ENCODE data around the gene NSG1.
"Not testable (repeated sequence)": the region's sequence is repeated elsewhere in the genome, so short reads cannot be mapped to it uniquely, and the experiment has no call there.

The NSG1 gene

GRCh38 chr4:4417886-4418285 lies 31.0 kb downstream of the NSG1 start:
- no peaks in the 10 kb centered on the region for H3K36me3 ChIP-seq (ENCODE audit: control insufficient read depth, insufficient read depth, low read length)
- H3K79me2 ChIP-seq (ENCODE audit: control insufficient read depth, insufficient read depth, low read length): no peaks in the 10 kb centered on the region
- DNase-seq: no peak
- no peak overlapping the region for H3K4me3 ChIP-seq (ENCODE audit: low read length)
- no peak overlapping the region for H4K5ac ChIP-seq (ENCODE audit: low read length)
- no peak overlapping the region for H2BK5ac ChIP-seq (ENCODE audit: low read length)
- H3K18ac ChIP-seq (ENCODE audit: low read length): no peak overlapping the region
- no peaks in the 10 kb centered on the region for H3K27me3 ChIP-seq (ENCODE audit: insufficient read depth, low read length, poor library complexity)
- no peaks in the 10 kb centered on the region for H3K79me1 ChIP-seq (ENCODE audit: low read length)
- H4K8ac ChIP-seq (ENCODE audit: low read depth, low read length): no peak overlapping the region
- H3K4me1 ChIP-seq (ENCODE audit: control insufficient read depth, low read depth, low read length): peaks cover 2% of the 10 kb centered on the region
- H3K9ac ChIP-seq (ENCODE audit: low read length): no peak overlapping the region
- H2BK120ac ChIP-seq (ENCODE audit: low read depth, low read length): no peak overlapping the region
- H3K56ac ChIP-seq (ENCODE audit: low read length): no peak overlapping the region
- no peak overlapping the region for H3K27ac ChIP-seq (ENCODE audit: low read depth, low read length)
- no CpG with 5 or more reads among the region's 7 CpGs for WGBS (ENCODE audit: extremely low coverage, insufficient coverage, low lambda C conversion rate)
- H2AK5ac ChIP-seq (ENCODE audit: low read length): no peak overlapping the region
- H2BK15ac ChIP-seq (replicated peaks; ENCODE audit: low read depth): no peak overlapping the region
- H3K4me2 ChIP-seq (ENCODE audit: low read length): no peak overlapping the region
- no peak overlapping the region for H3K23ac ChIP-seq (ENCODE audit: low read length)
- H3K4ac ChIP-seq (ENCODE audit: low read depth, low read length): no peak overlapping the region

- Histone ChIP-seq H3K18ac (ENCODE audit: low read length) (no peak overlapping the region), H3K79me1 (ENCODE audit: low read length) (no peaks in the 10 kb centered on the region), H3K23ac (ENCODE audit: low read length) (no peak overlapping the region), H3K27ac (ENCODE audit: low read depth, low read length) (no peak overlapping the region), H3K79me2 (ENCODE audit: control insufficient read depth, insufficient read depth, low read length) (no peaks in the 10 kb centered on the region), H2AK5ac (ENCODE audit: low read length) (no peak overlapping the region), H3K27me3 (ENCODE audit: insufficient read depth, low read length, poor library complexity) (no peaks in the 10 kb centered on the region), H3K4ac (ENCODE audit: low read depth, low read length) (no peak overlapping the region), H2BK120ac (ENCODE audit: low read depth, low read length) (no peak overlapping the region), H2BK15ac (replicated peaks; ENCODE audit: low read depth) (no peak overlapping the region), H3K4me2 (ENCODE audit: low read length) (no peak overlapping the region), H3K4me3 (ENCODE audit: low read length) (no peak overlapping the region), H4K8ac (ENCODE audit: low read depth, low read length) (no peak overlapping the region), H3K4me1 (ENCODE audit: control insufficient read depth, low read depth, low read length) (peaks cover 2% of the 10 kb centered on the region), H2BK5ac (ENCODE audit: low read length) (no peak overlapping the region), H3K36me3 (ENCODE audit: control insufficient read depth, insufficient read depth, low read length) (no peaks in the 10 kb centered on the region), H4K5ac (ENCODE audit: low read length) (no peak overlapping the region), H3K56ac (ENCODE audit: low read length) (no peak overlapping the region), H3K9ac (ENCODE audit: low read length) (no peak overlapping the region)
- WGBS (ENCODE audit: extremely low coverage, insufficient coverage, low lambda C conversion rate): no CpG with 5 or more reads among the region's 19 CpGs
- DNase-seq: no peak
Observed at GRCh38 chr4:4418676-4419390, 31.9 kb downstream of the NSG1 start.

GRCh38 chr4:4419896-4420295 lies 33.0 kb downstream of the NSG1 start:
- Histone ChIP-seq H3K27me3 (ENCODE audit: insufficient read depth, low read length, poor library complexity) (no peaks in the 10 kb centered on the region), H3K27ac (ENCODE audit: low read depth, low read length) (no peak overlapping the region), H2AK5ac (ENCODE audit: low read length) (no peak overlapping the region), H2BK15ac (replicated peaks; ENCODE audit: low read depth) (no peak overlapping the region), H3K9ac (ENCODE audit: low read length) (no peak overlapping the region), H3K79me2 (ENCODE audit: control insufficient read depth, insufficient read depth, low read length) (no peaks in the 10 kb centered on the region), H3K56ac (ENCODE audit: low read length) (no peak overlapping the region), H3K4me1 (ENCODE audit: control insufficient read depth, low read depth, low read length) (peaks cover 4% of the 10 kb centered on the region), H2BK120ac (ENCODE audit: low read depth, low read length) (no peak overlapping the region), H2BK5ac (ENCODE audit: low read length) (no peak overlapping the region), H3K18ac (ENCODE audit: low read length) (no peak overlapping the region), H4K5ac (ENCODE audit: low read length) (no peak overlapping the region), H3K79me1 (ENCODE audit: low read length) (no peaks in the 10 kb centered on the region), H3K4me3 (ENCODE audit: low read length) (no peak overlapping the region), H3K23ac (ENCODE audit: low read length) (no peak overlapping the region), H4K8ac (ENCODE audit: low read depth, low read length) (no peak overlapping the region), H3K36me3 (ENCODE audit: control insufficient read depth, insufficient read depth, low read length) (no peaks in the 10 kb centered on the region), H3K4me2 (ENCODE audit: low read length) (no peak overlapping the region), H3K4ac (ENCODE audit: low read depth, low read length) (no peak overlapping the region)
- DNase-seq: no peak
- no CpG with 5 or more reads among the region's 12 CpGs for WGBS (ENCODE audit: extremely low coverage, insufficient coverage, low lambda C conversion rate)

GRCh38 chr4:4420421-4420820 lies 33.5 kb downstream of the NSG1 start:
- H3K4me2 ChIP-seq (ENCODE audit: low read length): no peak overlapping the region
- H3K4me1 ChIP-seq (ENCODE audit: control insufficient read depth, low read depth, low read length): peaks cover 4% of the 10 kb centered on the region
- no peak overlapping the region for H3K9ac ChIP-seq (ENCODE audit: low read length)
- no peaks in the 10 kb centered on the region for H3K36me3 ChIP-seq (ENCODE audit: control insufficient read depth, insufficient read depth, low read length)
- no peak overlapping the region for H3K56ac ChIP-seq (ENCODE audit: low read length)
- H2BK120ac ChIP-seq (ENCODE audit: low read depth, low read length): no peak overlapping the region
- H4K5ac ChIP-seq (ENCODE audit: low read length): no peak overlapping the region
- no peaks in the 10 kb centered on the region for H3K79me1 ChIP-seq (ENCODE audit: low read length)
- no peak for DNase-seq
- no peak overlapping the region for H3K27ac ChIP-seq (ENCODE audit: low read depth, low read length)
- H4K8ac ChIP-seq (ENCODE audit: low read depth, low read length): no peak overlapping the region
- H3K27me3 ChIP-seq (ENCODE audit: insufficient read depth, low read length, poor library complexity): no peaks in the 10 kb centered on the region
- H3K4me3 ChIP-seq (ENCODE audit: low read length): no peak overlapping the region
- no CpG with 5 or more reads among the region's 12 CpGs for WGBS (ENCODE audit: extremely low coverage, insufficient coverage, low lambda C conversion rate)
- no peak overlapping the region for H3K23ac ChIP-seq (ENCODE audit: low read length)
- no peak overlapping the region for H2AK5ac ChIP-seq (ENCODE audit: low read length)
- H2BK15ac ChIP-seq (replicated peaks; ENCODE audit: low read depth): no peak overlapping the region
- H2BK5ac ChIP-seq (ENCODE audit: low read length): no peak overlapping the region
- H3K4ac ChIP-seq (ENCODE audit: low read depth, low read length): no peak overlapping the region
- no peaks in the 10 kb centered on the region for H3K79me2 ChIP-seq (ENCODE audit: control insufficient read depth, insufficient read depth, low read length)
- no peak overlapping the region for H3K18ac ChIP-seq (ENCODE audit: low read length)

- H3K23ac ChIP-seq (ENCODE audit: low read length): no peak overlapping the region
- WGBS (ENCODE audit: extremely low coverage, insufficient coverage, low lambda C conversion rate): no CpG with 5 or more reads among the region's 11 CpGs
- no peak overlapping the region for H2BK5ac ChIP-seq (ENCODE audit: low read length)
- no peak overlapping the region for H3K4me2 ChIP-seq (ENCODE audit: low read length)
- no peak overlapping the region for H3K18ac ChIP-seq (ENCODE audit: low read length)
- H3K27me3 ChIP-seq (ENCODE audit: insufficient read depth, low read length, poor library complexity): no peaks in the 10 kb centered on the region
- no peak overlapping the region for H3K9ac ChIP-seq (ENCODE audit: low read length)
- H3K79me2 ChIP-seq (ENCODE audit: control insufficient read depth, insufficient read depth, low read length): no peaks in the 10 kb centered on the region
- no peak for DNase-seq
- H4K8ac ChIP-seq (ENCODE audit: low read depth, low read length): no peak overlapping the region
- H2BK15ac ChIP-seq (replicated peaks; ENCODE audit: low read depth): no peak overlapping the region
- H2BK120ac ChIP-seq (ENCODE audit: low read depth, low read length): no peak overlapping the region
- no peak overlapping the region for H2AK5ac ChIP-seq (ENCODE audit: low read length)
- H3K27ac ChIP-seq (ENCODE audit: low read depth, low read length): no peak overlapping the region
- H3K36me3 ChIP-seq (ENCODE audit: control insufficient read depth, insufficient read depth, low read length): no peaks in the 10 kb centered on the region
- no peak overlapping the region for H3K4ac ChIP-seq (ENCODE audit: low read depth, low read length)
- H3K4me3 ChIP-seq (ENCODE audit: low read length): no peak overlapping the region
- no peak overlapping the region for H4K5ac ChIP-seq (ENCODE audit: low read length)
- H3K4me1 ChIP-seq (ENCODE audit: control insufficient read depth, low read depth, low read length): peaks cover 4% of the 10 kb centered on the region
- no peaks in the 10 kb centered on the region for H3K79me1 ChIP-seq (ENCODE audit: low read length)
- no peak overlapping the region for H3K56ac ChIP-seq (ENCODE audit: low read length)
Observed at GRCh38 chr4:4421356-4421755, 34.5 kb downstream of the NSG1 start.

- not testable (repeated sequence) for H3K36me3 ChIP-seq (ENCODE audit: control insufficient read depth, insufficient read depth, low read length); H4K8ac ChIP-seq (ENCODE audit: low read depth, low read length); H3K79me2 ChIP-seq (ENCODE audit: control insufficient read depth, insufficient read depth, low read length); H4K5ac ChIP-seq (ENCODE audit: low read length); H3K4ac ChIP-seq (ENCODE audit: low read depth, low read length); H3K18ac ChIP-seq (ENCODE audit: low read length); H2BK15ac ChIP-seq (replicated peaks; ENCODE audit: low read depth); H3K56ac ChIP-seq (ENCODE audit: low read length); H2BK120ac ChIP-seq (ENCODE audit: low read depth, low read length); H2AK5ac ChIP-seq (ENCODE audit: low read length); H3K4me2 ChIP-seq (ENCODE audit: low read length); H3K4me1 ChIP-seq (ENCODE audit: control insufficient read depth, low read depth, low read length); DNase-seq; H3K27ac ChIP-seq (ENCODE audit: low read depth, low read length); H3K23ac ChIP-seq (ENCODE audit: low read length); H3K9ac ChIP-seq (ENCODE audit: low read length); H3K79me1 ChIP-seq (ENCODE audit: low read length); H2BK5ac ChIP-seq (ENCODE audit: low read length); H3K27me3 ChIP-seq (ENCODE audit: insufficient read depth, low read length, poor library complexity); H3K4me3 ChIP-seq (ENCODE audit: low read length)
- no CpG with 5 or more reads among the region's 7 CpGs for WGBS (ENCODE audit: extremely low coverage, insufficient coverage, low lambda C conversion rate)
Observed at GRCh38 chr4:4422117-4422516, 35.2 kb downstream of the NSG1 start.
